ENCODE measurements around the gene ATG2B.

DNA sequence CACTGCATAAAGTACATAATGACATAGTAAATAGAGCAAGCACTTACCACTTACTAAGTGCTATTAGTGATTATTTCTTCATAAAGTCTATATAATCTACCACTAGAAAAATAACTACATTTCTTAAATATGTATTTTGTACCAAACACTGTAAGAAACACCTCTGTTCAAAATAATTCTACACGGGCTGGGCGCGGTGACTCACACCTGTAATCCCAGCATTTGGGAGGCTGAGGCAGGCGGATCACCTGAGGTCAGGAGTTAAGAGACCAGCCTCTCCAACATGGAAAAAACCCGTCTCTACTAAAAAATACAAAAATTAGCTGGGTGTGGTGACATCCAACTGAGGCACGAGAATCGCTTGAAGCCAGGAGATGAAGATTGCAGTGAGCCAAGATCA is 38.9 kb downstream of the ATG2B start:
- TF ChIP-seq, protein P1, sequence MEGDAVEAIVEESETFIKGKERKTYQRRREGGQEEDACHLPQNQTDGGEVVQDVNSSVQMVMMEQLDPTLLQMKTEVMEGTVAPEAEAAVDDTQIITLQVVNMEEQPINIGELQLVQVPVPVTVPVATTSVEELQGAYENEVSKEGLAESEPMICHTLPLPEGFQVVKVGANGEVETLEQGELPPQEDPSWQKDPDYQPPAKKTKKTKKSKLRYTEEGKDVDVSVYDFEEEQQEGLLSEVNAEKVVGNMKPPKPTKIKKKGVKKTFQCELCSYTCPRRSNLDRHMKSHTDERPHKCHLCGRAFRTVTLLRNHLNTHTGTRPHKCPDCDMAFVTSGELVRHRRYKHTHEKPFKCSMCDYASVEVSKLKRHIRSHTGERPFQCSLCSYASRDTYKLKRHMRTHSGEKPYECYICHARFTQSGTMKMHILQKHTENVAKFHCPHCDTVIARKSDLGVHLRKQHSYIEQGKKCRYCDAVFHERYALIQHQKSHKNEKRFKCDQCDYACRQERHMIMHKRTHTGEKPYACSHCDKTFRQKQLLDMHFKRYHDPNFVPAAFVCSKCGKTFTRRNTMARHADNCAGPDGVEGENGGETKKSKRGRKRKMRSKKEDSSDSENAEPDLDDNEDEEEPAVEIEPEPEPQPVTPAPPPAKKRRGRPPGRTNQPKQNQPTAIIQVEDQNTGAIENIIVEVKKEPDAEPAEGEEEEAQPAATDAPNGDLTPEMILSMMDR (IDR thresholded peaks at IDR 0.05), result no peak
- TF ChIP-seq EZH2 (IDR thresholded peaks at IDR 0.05), result no peak

All from neural progenitor cell (in vitro differentiated cells).